NK-92 treated with Interleukin-12 subunit alpha and Interleukin-12 subunit beta, amount 100 ng/mL, for 24 hours (cell line): ENCODE measurements around the gene AGXT2.
"Not testable (repeated sequence)": the region's sequence is repeated elsewhere in the genome, so short reads cannot be mapped to it uniquely, and the experiment has no call there.

ENCODE experiments used
- DNase-seq: peaks from one replicate; lab custom pipeline; 2025; lab: John Stamatoyannopoulos, UW

AGXT2 gene

DNA sequence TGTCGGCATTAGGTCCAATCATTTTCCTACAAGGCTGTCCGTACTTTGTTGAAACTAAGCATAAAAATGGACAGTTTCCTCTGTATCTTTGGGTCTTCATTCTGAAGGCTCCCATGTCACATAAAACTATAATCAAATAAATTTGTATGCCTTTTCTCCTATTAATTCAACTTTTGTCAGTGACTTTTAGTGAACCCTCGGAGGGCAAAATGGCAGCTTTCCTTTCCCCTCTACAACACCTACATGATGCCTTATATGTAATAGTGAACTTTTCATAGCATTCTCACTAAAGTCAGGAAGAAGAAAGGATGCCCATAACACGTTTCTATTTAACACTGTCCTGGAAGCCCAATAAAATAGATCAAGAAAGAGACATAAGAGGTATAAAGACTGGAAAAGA is 5.1 kb upstream of the AGXT2 start:
- no peak for DNase-seq

DNA sequence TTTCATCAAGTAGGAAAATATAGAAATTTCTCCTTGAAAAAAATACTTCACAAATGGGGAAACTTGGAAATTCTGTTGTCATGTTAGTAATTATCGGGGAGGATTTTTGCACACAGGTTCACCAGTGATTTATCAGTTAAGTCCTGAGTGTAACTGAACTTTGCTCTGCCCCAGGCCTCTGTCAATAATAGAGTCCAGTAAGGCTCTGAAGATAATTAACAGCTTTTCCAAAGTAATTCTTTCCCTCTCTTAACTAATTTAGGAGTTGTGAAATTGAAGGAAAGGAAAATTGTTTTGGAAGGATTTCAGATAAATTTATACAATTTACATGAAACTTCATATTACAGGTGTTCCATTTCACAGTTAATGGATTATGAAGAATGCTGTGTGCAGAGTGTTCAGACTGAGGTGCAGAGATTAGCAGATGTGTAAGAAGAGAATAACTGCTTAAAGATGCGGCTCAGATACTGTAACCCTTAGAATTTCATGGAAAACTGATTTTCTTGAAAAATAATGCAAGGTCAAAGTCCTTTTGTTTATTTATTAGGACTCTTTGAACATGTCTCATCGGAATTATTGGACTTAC is 2.9 kb upstream of the AGXT2 start:
- no peak for DNase-seq

- DNase-seq, result no peak
These were observed 1.2 kb upstream of the AGXT2 start for GRCh38 chr5:35048910-35049309.

DNA sequence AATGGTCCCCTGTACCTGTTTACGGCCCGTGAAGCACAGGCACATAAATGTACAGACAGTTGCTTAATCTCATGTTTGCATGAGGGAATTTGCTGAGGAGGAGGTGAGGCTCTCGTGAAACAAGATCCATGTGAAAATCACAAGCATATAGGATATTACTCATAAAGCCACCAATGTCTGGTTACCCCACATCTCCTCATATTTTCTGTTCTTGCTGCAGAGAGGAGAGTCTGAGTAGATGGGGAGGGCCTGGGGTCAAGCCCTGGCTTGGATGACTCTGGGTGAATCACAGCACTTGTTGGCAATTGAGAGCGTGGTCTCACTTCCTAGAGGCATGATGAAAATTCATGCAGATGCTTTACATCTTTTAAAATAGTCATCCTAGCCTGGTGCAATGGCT is 975 bp downstream of the AGXT2 start:
- no peak for DNase-seq

- DNase-seq, result no peak
These were observed 2.5 kb downstream of the AGXT2 start for GRCh38 chr5:35045280-35045679.

- no peak for DNase-seq
These were observed 3.1 kb downstream of the AGXT2 start for GRCh38 chr5:35044649-35045048.

DNA sequence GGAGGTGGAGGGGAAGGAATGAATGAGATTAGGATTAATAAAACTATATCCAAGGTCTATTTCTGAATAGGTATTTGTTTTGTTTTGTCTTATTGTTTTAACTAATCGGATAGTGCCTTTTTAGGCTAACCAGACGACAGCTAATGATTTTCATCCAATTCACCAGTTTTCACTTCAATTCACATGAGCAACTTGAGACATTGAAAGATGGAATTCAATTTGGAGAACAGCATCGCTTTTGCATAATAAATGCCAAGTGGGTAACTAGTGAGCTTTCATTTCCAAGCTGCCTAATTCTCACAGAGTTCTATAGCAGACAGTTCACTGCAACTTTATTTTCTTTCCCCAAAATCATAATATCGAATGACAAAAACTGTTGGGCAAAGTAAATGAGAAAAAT is 5.0 kb downstream of the AGXT2 start:
- no peak for DNase-seq

DNA sequence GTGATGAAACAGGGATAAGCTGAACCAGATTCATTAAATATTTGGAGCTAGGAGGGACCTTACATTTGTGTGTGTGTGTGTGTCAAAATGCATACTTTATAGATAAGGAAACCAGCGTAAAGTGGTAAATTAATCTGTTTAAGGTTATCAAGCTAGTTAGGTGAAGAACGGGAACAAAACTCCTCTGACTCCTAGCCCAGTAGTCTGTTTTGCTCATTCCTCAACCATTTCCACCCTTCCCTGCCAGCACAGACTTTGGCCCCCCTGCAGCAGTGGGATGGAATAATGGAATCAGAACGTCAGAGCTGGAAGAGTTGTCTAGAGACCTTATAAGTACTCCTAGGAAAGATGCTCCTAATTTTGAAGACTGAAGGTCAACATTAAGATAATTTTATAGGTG is 6.5 kb downstream of the AGXT2 start:
- DNase-seq, result no peak

DNA sequence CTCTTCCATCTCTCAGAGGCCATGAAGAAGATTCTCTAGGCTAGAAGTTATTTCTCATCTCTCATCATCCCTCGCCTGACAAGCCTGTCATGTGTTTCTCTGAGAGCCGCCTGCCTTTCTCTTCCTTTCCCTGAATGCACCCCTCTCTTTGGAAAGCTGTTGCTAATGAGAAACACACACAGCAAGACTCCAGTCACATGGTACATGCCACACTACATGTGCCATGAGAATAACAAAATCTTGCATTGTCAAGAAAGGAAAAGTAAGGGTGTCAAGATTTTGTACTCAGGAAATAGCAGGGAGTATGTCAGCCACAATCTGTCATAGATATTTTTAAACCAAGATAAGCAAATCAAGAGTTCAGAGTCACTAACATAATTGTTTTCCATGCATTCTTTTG is 8.9 kb downstream of the AGXT2 start:
- no peak for DNase-seq

DNA sequence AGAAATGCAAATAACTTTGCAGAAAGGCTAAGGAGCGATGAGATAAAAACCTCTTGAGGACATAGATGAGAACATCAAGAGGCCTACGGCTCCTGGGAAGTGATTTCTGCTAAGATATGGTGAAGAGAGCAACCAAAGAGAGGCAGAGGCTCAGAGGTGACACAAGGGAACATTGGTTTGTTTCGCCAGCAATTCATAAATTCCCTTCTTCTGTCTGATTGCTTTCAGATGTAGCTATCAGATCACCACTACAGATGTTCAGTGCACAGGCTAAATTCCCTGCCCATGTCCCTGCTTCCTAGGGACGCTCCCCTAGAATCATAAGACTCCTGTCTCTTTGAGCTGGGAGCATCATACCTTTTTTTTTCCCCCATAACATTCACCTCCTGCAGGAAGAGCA is 11.2 kb downstream of the AGXT2 start:
- DNase-seq, result no peak

- DNase-seq, result not testable (repeated sequence)
These were observed 11.8 kb downstream of the AGXT2 start for GRCh38 chr5:35035929-35036328.

DNA sequence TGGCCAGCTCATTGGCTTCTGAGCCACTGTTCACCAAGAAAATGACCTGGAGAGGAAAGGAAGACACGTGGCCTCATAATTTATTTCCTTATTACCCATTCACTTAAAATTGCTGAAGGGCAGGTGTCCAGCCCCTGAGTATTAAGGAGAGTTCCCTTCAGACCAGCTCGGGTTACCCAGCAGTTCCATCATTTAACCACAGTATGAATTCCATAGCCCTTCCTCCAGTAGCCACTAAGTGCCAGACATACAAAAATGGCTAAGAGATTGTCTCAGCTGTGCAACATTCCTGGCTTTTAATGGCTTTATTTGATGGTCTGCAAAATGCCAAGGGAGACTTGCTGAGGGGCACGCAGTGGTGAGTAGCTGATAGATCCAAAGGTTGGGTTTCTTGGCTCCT is 12.5 kb downstream of the AGXT2 start:
- no peak for DNase-seq

DNA sequence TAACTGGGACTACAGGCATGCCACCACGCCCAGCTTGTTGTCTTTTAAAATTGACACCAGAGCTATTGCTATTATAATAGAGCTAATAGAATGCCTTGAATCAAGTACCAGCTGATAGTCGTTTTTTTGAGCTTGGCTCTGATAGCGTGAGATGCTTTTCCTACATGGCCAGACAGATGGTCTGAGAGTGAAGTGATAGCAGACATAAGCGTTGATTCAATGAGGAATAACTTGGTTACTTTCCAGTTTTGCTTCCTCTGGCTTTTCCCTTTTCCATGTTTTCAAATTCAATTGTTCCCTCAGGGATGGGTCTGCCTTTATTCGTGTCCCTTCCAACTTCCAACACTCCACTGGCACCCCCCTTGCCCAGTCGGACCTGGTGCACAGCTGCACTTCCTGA is 15.4 kb downstream of the AGXT2 start:
- DNase-seq, result no peak

GRCh38 chr5:35031276-35031675 is 16.5 kb downstream of the AGXT2 start:
- no peak for DNase-seq

DNA sequence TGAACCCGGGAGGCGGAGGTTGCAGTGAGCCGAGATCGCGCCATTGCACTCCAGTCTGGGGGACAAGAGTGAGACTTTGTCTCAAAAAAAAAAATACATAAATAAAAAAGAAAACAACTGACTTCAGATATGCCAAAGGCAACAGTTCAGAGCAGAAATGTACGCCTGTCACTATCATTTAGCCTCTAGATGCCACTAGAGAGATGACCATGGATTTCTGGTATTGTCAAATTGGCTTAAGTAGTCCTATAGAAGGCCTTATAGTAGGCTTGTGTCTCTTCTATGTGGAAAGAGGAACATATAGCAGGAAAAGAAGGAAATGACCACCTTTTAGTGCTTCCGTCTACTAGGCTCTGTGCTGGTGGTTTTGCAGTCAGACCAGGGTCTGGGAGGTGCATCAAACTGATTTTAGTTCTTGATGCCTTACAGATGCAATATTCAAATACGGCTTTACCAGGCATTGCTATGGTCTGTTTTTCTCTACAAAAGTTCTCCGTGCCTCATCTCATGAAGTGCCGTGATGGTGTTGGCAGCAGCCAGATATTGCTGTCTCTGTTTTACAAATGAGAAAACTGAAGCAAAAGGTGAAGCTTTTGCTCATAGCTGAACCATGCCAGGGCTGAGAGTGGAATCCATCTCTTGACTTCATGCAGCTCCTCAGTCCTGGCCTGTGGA is 17.2 kb downstream of the AGXT2 start:
- DNase-seq, result no peak

- DNase-seq, result no peak
These were observed 18.4 kb downstream of the AGXT2 start for GRCh38 chr5:35029333-35029732.

- no peak for DNase-seq
These were observed 20.8 kb downstream of the AGXT2 start for GRCh38 chr5:35026941-35027340.

GRCh38 chr5:35026280-35026840 is 21.4 kb downstream of the AGXT2 start:
- DNase-seq, result no peak

GRCh38 chr5:35024911-35025510 is 22.7 kb downstream of the AGXT2 start:
- no peak for DNase-seq

DNA sequence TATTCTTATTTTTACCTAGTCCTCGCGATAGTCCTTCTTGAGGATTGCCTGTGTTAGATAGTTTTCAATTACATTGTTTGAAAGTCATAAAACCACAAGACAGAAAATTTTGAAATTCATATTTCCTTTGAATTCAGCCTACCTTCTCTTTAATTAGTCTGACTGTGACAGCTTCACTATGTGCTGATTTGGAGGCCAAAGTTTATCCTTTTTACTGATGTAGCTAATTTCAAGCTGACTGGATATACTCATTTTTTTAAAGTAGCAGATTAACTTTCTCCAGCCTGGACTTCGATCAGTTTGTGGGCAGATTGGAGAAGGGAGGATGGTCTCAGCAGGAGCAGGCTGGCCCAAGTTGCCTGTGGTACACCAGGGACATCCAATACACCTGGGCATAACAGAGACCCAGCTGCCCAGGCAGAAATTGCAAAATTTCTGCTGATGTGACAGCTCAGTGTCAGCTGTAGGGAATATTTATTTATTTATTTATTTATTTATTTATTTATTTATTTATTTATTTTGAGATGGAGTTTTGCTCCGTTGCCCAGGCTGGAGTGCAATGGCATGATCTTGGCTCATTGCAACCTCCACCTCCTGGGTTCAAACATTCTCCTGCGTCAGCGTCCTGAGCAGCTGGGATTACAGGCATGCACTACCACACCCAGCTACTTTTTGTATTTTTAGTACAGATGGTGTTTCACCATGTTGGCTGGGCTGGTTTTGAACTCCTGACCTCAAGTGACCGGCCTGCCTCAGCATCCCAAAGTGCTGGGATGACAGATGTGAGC is 24.2 kb downstream of the AGXT2 start:
- no peak for DNase-seq

- DNase-seq, result no peak
These were observed 31.3 kb downstream of the AGXT2 start for GRCh38 chr5:35016174-35017051.

- no peak for DNase-seq
These were observed 32.7 kb downstream of the AGXT2 start for GRCh38 chr5:35015063-35015462.
